HG03025 (cell line): Measurements from ENCODE around the gene KDM2B.
"Not testable (repeated sequence)": the region's sequence is repeated elsewhere in the genome, so short reads cannot be mapped to it uniquely, and the experiment has no call there.

Source experiments
- ATAC-seq: cut with Tn5 transposase; IDR thresholded peaks from one replicate; pipeline ENCODE4 v1.9.1; 2021; ENCODE audit warnings: mild to moderate bottlenecking, moderate library complexity; ENCODE audit not compliant: unreplicated experiment, low FRiP score

The KDM2B gene

GRCh38 chr12:121590476-121591143 is 9.8 kb upstream of the KDM2B start:
- no peak for ATAC-seq

- not testable (repeated sequence) for ATAC-seq
Observed at GRCh38 chr12:121584885-121585284, 4.1 kb upstream of the KDM2B start.

GRCh38 chr12:121583334-121583661 is 2.5 kb upstream of the KDM2B start:
- not testable (repeated sequence) for ATAC-seq

- no peak for ATAC-seq
Observed at GRCh38 chr12:121582583-121583333, 1.9 kb upstream of the KDM2B start.

GRCh38 chr12:121581686-121582429 is 1.0 kb upstream of the KDM2B start:
- no peak for ATAC-seq

GRCh38 chr12:121579981-121580868 is 598 bp downstream of the KDM2B start:
- no peak for ATAC-seq

GRCh38 chr12:121579190-121579791 is 1.5 kb downstream of the KDM2B start:
- ATAC-seq, result no peak

GRCh38 chr12:121578230-121579189 is 2.3 kb downstream of the KDM2B start:
- no peak for ATAC-seq

- ATAC-seq, result no peak
Observed at GRCh38 chr12:121577443-121578180, 3.2 kb downstream of the KDM2B start.

GRCh38 chr12:121576851-121577391 is 3.9 kb downstream of the KDM2B start:
- no peak for ATAC-seq

GRCh38 chr12:121575952-121576625 is 4.7 kb downstream of the KDM2B start:
- no peak for ATAC-seq

GRCh38 chr12:121575051-121575450 is 5.8 kb downstream of the KDM2B start:
- ATAC-seq, result no peak

GRCh38 chr12:121574025-121574424 is 6.8 kb downstream of the KDM2B start:
- ATAC-seq, result no peak

- no peak for ATAC-seq
Observed at GRCh38 chr12:121571920-121572319, 8.9 kb downstream of the KDM2B start.

GRCh38 chr12:121570467-121571283 is 10.1 kb downstream of the KDM2B start:
- ATAC-seq, result no peak

GRCh38 chr12:121568971-121569751 is 11.7 kb downstream of the KDM2B start:
- ATAC-seq, result no peak
